GM12865 (cell line): ENCODE data around the gene NCK2.

Experiments used
- DNase-seq: peaks from one replicate; pipeline ENCODE4 v3.0.0; 2010; ENCODE audit warnings: low read depth
- H3K4me3 ChIP-seq: 2 replicates; pipeline ENCODE4 v1.5.1; 2011; ENCODE audit warnings: mild to moderate bottlenecking, low read depth, low read length, control low read depth
- CTCF ChIP-seq: IDR thresholded peaks from 2 replicates; pipeline ENCODE4 v1.5.1; 2011; ENCODE audit warnings: low read length, control low read depth, low read depth, inconsistent platforms; ENCODE audit not compliant: insufficient read depth; ENCODE audit errors: missing control alignments

Gene NCK2

GRCh38 chr2:105754011-105754410 lies 9.3 kb downstream of the NCK2 start:
- TF ChIP-seq CTCF: no peak

GRCh38 chr2:105754994-105755393 lies 10.3 kb downstream of the NCK2 start:
- no peak for TF ChIP-seq CTCF
- H3K4me3 ChIP-seq: peak overlapping the region; percentile 38
- peak; percentile 39 for DNase-seq

More at GRCh38 chr2:105754011-105754410, 9.3 kb downstream of the NCK2 start:
- peak overlapping the region; percentile 38; the same call in 1 of the 2 replicates for H3K4me3 ChIP-seq
- peak; percentile 71 for DNase-seq

- TF ChIP-seq CTCF: no peak
- no peak for DNase-seq
- peak overlapping the region; percentile 38 for H3K4me3 ChIP-seq
Measured at GRCh38 chr2:105755895-105756294, 11.2 kb downstream of the NCK2 start.

- DNase-seq: no peak
- TF ChIP-seq CTCF: no peak
- H3K4me3 ChIP-seq: 0 out of 2 replicates have a peak overlapping the region, but pooled peaks have one; percentile 14
Measured at GRCh38 chr2:105756435-105756834, 11.7 kb downstream of the NCK2 start.

- peak; percentile 40 for DNase-seq
- peak overlapping the region; percentile 14 for H3K4me3 ChIP-seq
Measured at GRCh38 chr2:105756865-105757264, 12.2 kb downstream of the NCK2 start.

- DNase-seq: peak; percentile 61
- H3K4me3 ChIP-seq: peak overlapping the region; percentile 1
- no peak for TF ChIP-seq CTCF
Measured at GRCh38 chr2:105757433-105757832, 12.7 kb downstream of the NCK2 start.

GRCh38 chr2:105760191-105760590 lies 15.5 kb downstream of the NCK2 start:
- H3K4me3 ChIP-seq: no peak overlapping the region
- no peak for TF ChIP-seq CTCF
- no peak for DNase-seq
